ENCODE data around the gene ARSG.

DNA sequence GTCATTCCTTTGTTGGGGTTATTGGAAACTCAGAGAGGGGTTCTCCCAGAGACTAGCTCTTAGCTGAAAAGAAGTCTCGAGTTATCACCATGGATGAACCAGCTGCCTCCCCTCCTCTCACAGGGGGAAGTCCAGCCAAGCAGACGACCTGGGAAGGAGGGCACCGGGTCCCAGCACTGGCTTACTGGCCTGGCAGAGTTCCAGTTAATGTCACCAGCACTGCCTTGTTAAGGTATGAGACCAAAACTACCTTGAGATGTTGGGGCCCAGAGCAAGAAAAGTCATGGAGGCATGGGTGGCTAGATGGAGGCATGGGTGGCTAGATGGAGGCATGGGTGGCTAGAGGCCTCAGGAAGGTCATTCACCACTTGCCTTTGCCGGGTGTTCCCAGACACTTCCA lies 93.6 kb downstream of the ARSG start:
- no peak for TF ChIP-seq POLR2A (IDR thresholded peaks at IDR 0.05; ENCODE audit: low read length)
- no peak for TF ChIP-seq GATA1 (IDR thresholded peaks at IDR 0.05; ENCODE audit: low read depth, low read length)
